Spleen (tissue), 7 donors: Measurements from ENCODE around the gene ZNF90.

Source experiments
- CTCF ChIP-seq, 11 experiments: fragments of 200-600 bp in 7 of 11; fragments of 450-650 bp in 4 of 11; sonication (generic) in 4 of 11; IDR thresholded peaks in 8 of 11; conservative IDR thresholded peaks in 3 of 11; 1 replicate in 7 of 11; 2 replicates in 4 of 11; pipeline versions ENCODE4 v1.4.0 to v1.8.0; 2016 to 2021; ENCODE audit warnings: antibody characterized with exemption in 11 of 11, inconsistent platforms in 4 of 11, mild to moderate bottlenecking in 1 of 11
- POLR2A ChIP-seq, 3 donors: fragments of 450-650 bp; IDR thresholded peaks; one replicate each; pipeline ENCODE4 v1.5.1; 2017; ENCODE audit warnings: antibody characterized with exemption in 3 of 3, mild to moderate bottlenecking in 1 of 3
- donor health status: DM: no; HTN: no; CAD: no; lungs with moderate emphysema.
- donor health status: DM: no; HTN: no; CAD: no.
- donor health status: DM: no; HTN: no; CAD: no.

- TF ChIP-seq POLR2A (IDR thresholded peaks at IDR 0.05) (no peak), CTCF (IDR thresholded peaks at IDR 0.05 in 8 of 11, conservative IDR thresholded peaks at IDR 0.05 in 3 of 11) (no peak)
Measured at GRCh38 chr19:20039203-20039723, 38.5 kb upstream of the ZNF90 start, which contains the start of gene ZNF682.
